Effector memory CD8-positive, alpha-beta T cell (primary cell): ENCODE measurements around the gene IRF9.
A peak's percentile ranks its signal among the peaks of the same experiment; 100 is the strongest.

Experiments
- ATAC-seq: fragments of 150-1000 bp; cut with Tn5 transposase; replicated peaks from 2 replicates; pipeline ENCODE4 v1.10.0; 2021; ENCODE audit warnings: mild to moderate bottlenecking, moderate library complexity
- DNase-seq, 3 experiments: peaks; one replicate each; pipeline ENCODE4 v3.0.0; 2021
- H3K27ac Mint-ChIP-seq, 2 donors: one replicate each; pipeline ENCODE4 v1.8.0; 2022; ENCODE audit warnings: mild to moderate bottlenecking in 2 of 2, mixed read lengths in 2 of 2, moderate library complexity in 2 of 2
- H3K27me3 Mint-ChIP-seq, 2 donors: one replicate each; pipeline ENCODE4 v1.8.0; 2022; ENCODE audit warnings: mixed read lengths in 2 of 2
- H3K36me3 Mint-ChIP-seq: one replicate; pipeline ENCODE4 v1.8.0; 2022; ENCODE audit warnings: mild to moderate bottlenecking, moderate library complexity, mixed read lengths; ENCODE audit not compliant: insufficient read depth
- H3K4me1 Mint-ChIP-seq, 2 donors: one replicate each; pipeline ENCODE4 v1.8.0; 2022; ENCODE audit warnings: low read depth in 2 of 2, mixed read lengths in 2 of 2
- H3K4me3 Mint-ChIP-seq, 2 donors: one replicate each; pipeline ENCODE4 v1.8.0; 2022; ENCODE audit warnings: mild to moderate bottlenecking in 2 of 2, mixed read lengths in 2 of 2, moderate library complexity in 2 of 2
- H3K9me3 Mint-ChIP-seq, 2 donors: one replicate each; pipeline ENCODE4 v1.8.0; 2022; ENCODE audit warnings: mixed read lengths in 2 of 2

The IRF9 gene

DNA sequence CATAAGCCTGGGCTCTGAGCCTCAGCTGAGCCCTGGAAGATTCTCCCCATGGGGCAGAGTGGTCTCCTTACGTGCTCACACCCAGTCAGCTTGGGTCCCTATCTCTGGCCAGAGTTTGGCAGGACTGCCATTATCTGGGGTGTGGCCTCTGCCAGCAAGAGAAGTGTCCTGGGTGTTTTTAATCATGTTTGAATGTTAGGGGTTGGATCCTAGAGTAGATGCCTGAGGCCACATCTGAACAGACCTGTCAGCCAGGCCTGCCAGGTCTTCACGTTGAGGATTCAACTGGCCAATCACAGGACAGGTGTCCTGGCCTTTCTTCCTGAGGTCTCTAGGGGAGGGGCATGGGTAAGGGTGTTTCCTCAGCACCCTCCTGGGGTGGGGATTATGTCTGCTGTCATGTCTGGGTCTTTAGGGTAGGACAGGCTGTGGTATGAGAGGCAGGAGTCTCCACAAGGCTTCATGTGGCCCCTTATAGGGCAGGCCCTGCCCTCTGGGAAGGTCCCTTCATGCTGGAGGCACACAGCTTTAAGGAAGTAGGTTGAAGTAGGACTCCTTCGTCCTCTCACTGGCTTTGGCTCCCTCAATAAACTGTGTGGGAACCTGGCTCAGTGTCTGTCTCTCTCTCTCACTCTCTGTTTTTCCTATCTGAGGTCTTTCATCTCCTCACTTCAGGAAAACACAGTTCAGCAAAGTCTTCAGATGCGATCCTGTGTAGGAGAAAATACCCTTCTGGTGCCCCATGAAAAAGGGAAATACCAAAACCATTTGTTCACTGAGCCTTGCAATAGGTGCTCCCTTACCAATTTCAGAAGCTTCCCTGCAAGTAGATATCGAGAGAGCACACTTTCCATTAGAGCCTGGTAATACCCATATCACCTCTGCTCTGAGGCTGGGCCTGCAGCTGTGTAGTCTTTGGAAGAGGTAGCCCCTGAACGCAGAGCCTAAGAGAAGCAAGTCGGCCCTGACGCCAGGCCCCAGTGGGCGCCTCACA lies 37.3 kb upstream of the IRF9 start:
- DNase-seq (no peak), ATAC-seq (no peak)
- Mint-ChIP-seq H3K4me1 (no peaks in the 10 kb centered on the region), H3K27me3 (no peaks in the 10 kb centered on the region), H3K36me3 (peaks cover 61% of the 10 kb centered on the region), H3K9me3 (no peaks in the 10 kb centered on the region), H3K27ac (peak overlapping the region in 1 of 2 donors; percentile 51), H3K4me3 (no peak overlapping the region)

- Mint-ChIP-seq H3K27ac (no peak overlapping the region), H3K4me1 (peaks cover 0 to 4% of the 10 kb centered on the region in 2 donors), H3K27me3 (no peaks in the 10 kb centered on the region), H3K9me3 (no peaks in the 10 kb centered on the region), H3K36me3 (peaks cover 30% of the 10 kb centered on the region), H3K4me3 (no peak overlapping the region)
- ATAC-seq (no peak), DNase-seq (no peak)
Measured at GRCh38 chr14:24126939-24127338, 34.1 kb upstream of the IRF9 start.

- peaks cover 23% of the 10 kb centered on the region for H3K36me3 Mint-ChIP-seq
- H3K4me3 Mint-ChIP-seq: no peak overlapping the region
- ATAC-seq (no peak), DNase-seq (no peak)
- no peaks in the 10 kb centered on the region for H3K27me3 Mint-ChIP-seq
- H3K9me3 Mint-ChIP-seq: no peaks in the 10 kb centered on the region
- peaks cover 0 to 8% of the 10 kb centered on the region in 2 donors for H3K4me1 Mint-ChIP-seq
- H3K27ac Mint-ChIP-seq: no peak overlapping the region
Measured at GRCh38 chr14:24127673-24128072, 33.4 kb upstream of the IRF9 start.

DNA sequence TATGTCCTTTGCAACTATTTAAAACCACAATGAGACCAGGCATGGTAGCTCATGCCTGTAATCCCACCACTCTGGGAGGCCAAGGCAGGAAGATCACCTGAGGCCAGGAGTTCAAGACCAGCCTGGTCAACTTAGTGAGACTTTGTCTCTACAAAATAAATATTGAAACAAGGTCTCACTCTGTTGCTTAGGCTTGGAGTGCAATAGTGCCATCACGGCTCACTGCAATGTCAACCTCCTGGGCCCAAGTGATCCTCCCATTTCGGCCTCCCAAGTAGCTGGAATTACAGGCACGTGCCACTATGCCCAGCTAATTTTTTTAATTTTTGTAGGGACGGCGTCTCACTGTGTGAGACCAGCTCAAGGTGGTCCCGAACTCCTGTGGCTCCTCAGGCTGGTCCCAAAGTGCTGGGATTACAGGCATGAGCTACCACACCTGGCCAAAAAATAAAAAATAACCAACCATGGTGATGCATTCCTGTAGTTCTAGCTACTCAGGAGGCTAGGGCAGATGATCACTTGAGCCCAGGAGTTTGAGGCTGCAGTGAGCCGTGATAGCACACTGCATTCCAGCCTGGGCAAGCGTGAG lies 31.6 kb upstream of the IRF9 start:
- Mint-ChIP-seq H3K4me1 (peaks cover 0 to 9% of the 10 kb centered on the region in 2 donors), H3K4me3 (no peak overlapping the region), H3K27ac (no peak overlapping the region), H3K9me3 (no peaks in the 10 kb centered on the region), H3K27me3 (no peaks in the 10 kb centered on the region), H3K36me3 (peaks cover 8% of the 10 kb centered on the region)
- DNase-seq (no peak), ATAC-seq (no peak)

DNA sequence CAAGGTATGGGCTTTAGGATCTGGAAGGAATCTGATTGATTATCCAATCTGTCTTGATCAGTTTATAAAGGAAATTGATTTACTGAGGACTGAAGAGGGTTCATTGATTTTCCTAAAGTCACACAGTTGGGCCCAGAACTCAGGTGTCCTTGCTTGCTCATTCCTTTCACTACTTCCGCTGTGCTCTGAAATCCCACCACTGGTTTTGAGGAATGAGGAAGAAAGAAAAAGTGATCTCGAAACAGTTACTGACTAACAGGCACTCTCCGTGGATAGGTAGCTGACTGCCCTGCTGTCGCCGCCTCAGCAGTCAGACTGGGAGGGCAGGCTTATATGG lies 30.7 kb upstream of the IRF9 start, which contains the start of gene FITM1:
Gene FITM1, plus strand, starts transcription at position 280 of the 337 bp plus-strand sequence. CDS start 905 bp downstream, outside the sequence.
- Mint-ChIP-seq H3K4me3 (no peak within 1 kb of the TSS), H3K36me3 (peaks cover 8% of the 10 kb centered on the region)

GRCh38 chr14:24130717-24131548 lies 30.1 kb upstream of the IRF9 start:
- Mint-ChIP-seq H3K4me3 (no peak overlapping the region), H3K27me3 (no peaks in the 10 kb centered on the region), H3K9me3 (no peaks in the 10 kb centered on the region), H3K4me1 (peaks cover 6 to 15% of the 10 kb centered on the region in 2 donors), H3K36me3 (peaks cover 5% of the 10 kb centered on the region), H3K27ac (no peak overlapping the region)
- DNase-seq (no peak), ATAC-seq (no peak)

More for the DNA sequence above, 30.7 kb upstream of the IRF9 start, which contains the start of gene FITM1:
- DNase-seq (no peak), ATAC-seq (no peak)
- H3K27me3 Mint-ChIP-seq: no peaks in the 10 kb centered on the region
- H3K27ac Mint-ChIP-seq: no peak within 1 kb of the TSS
- no peaks in the 10 kb centered on the region for H3K9me3 Mint-ChIP-seq
- peaks cover 3 to 12% of the 10 kb centered on the region in 2 donors for H3K4me1 Mint-ChIP-seq

DNA sequence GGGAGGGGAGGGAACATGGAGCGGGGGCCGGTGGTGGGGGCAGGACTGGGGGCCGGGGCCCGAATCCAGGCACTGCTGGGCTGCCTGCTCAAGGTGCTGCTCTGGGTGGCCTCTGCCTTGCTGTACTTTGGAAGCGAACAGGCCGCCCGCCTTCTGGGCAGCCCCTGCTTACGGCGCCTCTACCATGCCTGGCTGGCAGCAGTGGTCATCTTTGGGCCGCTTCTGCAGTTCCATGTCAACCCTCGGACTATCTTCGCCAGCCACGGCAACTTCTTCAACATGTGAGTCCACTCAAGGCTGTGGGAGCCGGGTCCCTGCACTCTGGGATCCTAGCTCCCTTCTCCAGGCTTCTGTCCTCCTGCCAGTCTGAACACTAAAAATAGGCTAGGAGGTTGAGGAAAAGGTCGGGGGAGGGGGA lies 29.5 kb upstream of the IRF9 start:
- H3K27me3 Mint-ChIP-seq: no peaks in the 10 kb centered on the region
- no peaks in the 10 kb centered on the region for H3K9me3 Mint-ChIP-seq
- DNase-seq (no peak), ATAC-seq (no peak)
- H3K27ac Mint-ChIP-seq: peak overlapping the region in 1 of 2 donors; percentile 76
- peaks cover 8 to 17% of the 10 kb centered on the region in 2 donors for H3K4me1 Mint-ChIP-seq
- peaks cover 5% of the 10 kb centered on the region for H3K36me3 Mint-ChIP-seq
- H3K4me3 Mint-ChIP-seq: no peak overlapping the region

- Mint-ChIP-seq H3K4me1 (peaks cover 14 to 23% of the 10 kb centered on the region in 2 donors), H3K27me3 (no peaks in the 10 kb centered on the region), H3K27ac (peak overlapping the region in 1 of 2 donors; percentile 76), H3K36me3 (peaks cover 10% of the 10 kb centered on the region), H3K9me3 (no peaks in the 10 kb centered on the region), H3K4me3 (peak overlapping the region in 1 of 2 donors; percentile 38)
- DNase-seq (no peak), ATAC-seq (no peak)
Measured at GRCh38 chr14:24132061-24132685, 28.9 kb upstream of the IRF9 start.

DNA sequence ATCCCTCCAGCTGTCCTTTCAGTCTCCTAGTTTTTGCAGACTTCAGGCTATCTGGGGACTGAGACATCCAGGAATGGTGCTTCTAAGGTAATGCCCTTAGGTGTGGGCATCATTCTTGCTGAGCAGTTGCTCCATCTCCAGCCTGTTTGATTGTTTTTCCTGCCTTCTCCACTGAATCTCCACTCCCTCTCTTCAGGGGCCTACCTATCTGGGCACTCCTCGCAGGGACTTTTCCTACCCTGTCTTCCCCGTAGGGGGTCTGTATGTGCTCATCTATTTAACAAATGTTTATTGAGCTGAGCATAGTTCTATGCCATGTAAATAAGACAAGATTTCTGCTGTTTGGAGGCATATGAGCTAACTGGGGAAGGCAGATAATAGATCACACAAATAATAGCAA lies 28.1 kb upstream of the IRF9 start:
- Mint-ChIP-seq H3K4me3 (peak overlapping the region in 1 of 2 donors; percentile 38), H3K36me3 (peaks cover 18% of the 10 kb centered on the region), H3K27ac (peak overlapping the region in 1 of 2 donors; percentile 76), H3K4me1 (peaks cover 16 to 25% of the 10 kb centered on the region in 2 donors), H3K9me3 (no peaks in the 10 kb centered on the region), H3K27me3 (no peaks in the 10 kb centered on the region)
- no peak for DNase-seq
- no peak for ATAC-seq

GRCh38 chr14:24133735-24134134 lies 27.3 kb upstream of the IRF9 start:
- H3K27me3 Mint-ChIP-seq: no peaks in the 10 kb centered on the region
- H3K27ac Mint-ChIP-seq: peak overlapping the region in 1 of 2 donors; percentile 76
- no peaks in the 10 kb centered on the region for H3K9me3 Mint-ChIP-seq
- ATAC-seq: no peak
- H3K4me3 Mint-ChIP-seq: no peak overlapping the region
- DNase-seq: no peak
- peaks cover 16 to 31% of the 10 kb centered on the region in 2 donors for H3K4me1 Mint-ChIP-seq
- peaks cover 24% of the 10 kb centered on the region for H3K36me3 Mint-ChIP-seq

GRCh38 chr14:24135584-24135833 lies 25.6 kb upstream of the IRF9 start:
- H3K4me1 Mint-ChIP-seq: peaks cover 29 to 42% of the 10 kb centered on the region in 2 donors
- DNase-seq: no peak

GRCh38 chr14:24135834-24136683 lies 25.0 kb upstream of the IRF9 start, which contains the start of gene PSME1:
Gene PSME1 (plus strand): TSS chr14:24136194. CDS start chr14:24136263, 69 bp downstream.
- Mint-ChIP-seq H3K4me3 (peak within 1 kb of the TSS; percentile 84 to 96), H3K4me1 (peaks cover 33 to 47% of the 10 kb centered on the region in 2 donors), H3K9me3 (no peaks in the 10 kb centered on the region), H3K27ac (peak within 1 kb of the TSS; percentile 87 to 88), H3K36me3 (peaks cover 37% of the 10 kb centered on the region), H3K27me3 (no peaks in the 10 kb centered on the region)
- ATAC-seq: peak; percentile 94
- peak; percentile 93 to 95 (median 94) for DNase-seq

More at GRCh38 chr14:24135584-24135833, 25.6 kb upstream of the IRF9 start:
- H3K9me3 Mint-ChIP-seq: no peaks in the 10 kb centered on the region
- no peak for ATAC-seq
- H3K4me3 Mint-ChIP-seq: peak overlapping the region; percentile 84 to 96
- peak overlapping the region; percentile 87 to 88 for H3K27ac Mint-ChIP-seq
- H3K27me3 Mint-ChIP-seq: no peaks in the 10 kb centered on the region
- H3K36me3 Mint-ChIP-seq: peaks cover 33% of the 10 kb centered on the region
